Cardiac muscle cell (in vitro differentiated cells and primary cell): ENCODE results near the gene UAP1L1. TPM values are rescaled to one million over a fixed set of nuclear protein-coding genes. Genes with fewer than 3 reads are reported as not detected.
"Not testable (repeated sequence)": the region's sequence is repeated elsewhere in the genome, so short reads cannot be mapped to it uniquely, and the experiment has no call there.

Experiments
- DNase-seq, 2 donors: peaks; one replicate each; pipeline versions ENCODE4 v3.0.0 to v3.0.0-alpha.2; 2010 to 2017; ENCODE audit warnings: low read depth in 1 of 2, low spot score in 1 of 2
- H3K27ac ChIP-seq: fragments of 200-600 bp; sonication (generic); 2 replicates; pipeline ENCODE4 v1.5.1; 2016
- H3K27me3 ChIP-seq: fragments of 200-600 bp; sonication (generic); 2 replicates; pipeline ENCODE4 v1.6.0; 2016; ENCODE audit warnings: control low read depth
- H3K36me3 ChIP-seq: fragments of 200-600 bp; sonication (generic); 2 replicates; pipeline ENCODE4 v1.5.1; 2016; ENCODE audit warnings: control low read depth
- H3K4me1 ChIP-seq: fragments of 200-600 bp; sonication (generic); 2 replicates; pipeline ENCODE4 v1.8.1; 2017; ENCODE audit warnings: low read depth, mild to moderate bottlenecking, mixed run types
- H3K4me3 ChIP-seq: fragments of 200-600 bp; sonication (generic); 2 replicates; pipeline ENCODE4 v1.5.1; 2016; ENCODE audit warnings: mild to moderate bottlenecking
- H3K9me3 ChIP-seq: fragments of 200-600 bp; sonication (generic); 2 replicates; pipeline ENCODE4 v1.5.1; 2017; ENCODE audit warnings: low read depth, mild to moderate bottlenecking, control low read depth
- CTCF ChIP-seq: IDR thresholded peaks from 2 replicates; pipeline ENCODE4 v1.5.1; 2012; ENCODE audit warnings: low read depth, mild to moderate bottlenecking, low read length
- polyA plus RNA-seq: library from polyadenylated mRNA; unstranded; fragments of >200 nt; fragmentation: Nextera tagmentation; extraction: Ambion mirVana; gene quantifications from 2 replicates; pipeline ENCODE4 v1.2.1, GENCODE V29; 2016
- total RNA-seq: library from RNA; depleted of rRNA; stranded (reverse); fragments of >200 nt; gene quantifications from 2 replicates; pipeline ENCODE4 v1.2.3, GENCODE V29; 2016

The UAP1L1 gene
- total and polyA plus RNA-seq, 2 experiments from 2014 or later, result 9.9 to 13.3 TPM

DNA sequence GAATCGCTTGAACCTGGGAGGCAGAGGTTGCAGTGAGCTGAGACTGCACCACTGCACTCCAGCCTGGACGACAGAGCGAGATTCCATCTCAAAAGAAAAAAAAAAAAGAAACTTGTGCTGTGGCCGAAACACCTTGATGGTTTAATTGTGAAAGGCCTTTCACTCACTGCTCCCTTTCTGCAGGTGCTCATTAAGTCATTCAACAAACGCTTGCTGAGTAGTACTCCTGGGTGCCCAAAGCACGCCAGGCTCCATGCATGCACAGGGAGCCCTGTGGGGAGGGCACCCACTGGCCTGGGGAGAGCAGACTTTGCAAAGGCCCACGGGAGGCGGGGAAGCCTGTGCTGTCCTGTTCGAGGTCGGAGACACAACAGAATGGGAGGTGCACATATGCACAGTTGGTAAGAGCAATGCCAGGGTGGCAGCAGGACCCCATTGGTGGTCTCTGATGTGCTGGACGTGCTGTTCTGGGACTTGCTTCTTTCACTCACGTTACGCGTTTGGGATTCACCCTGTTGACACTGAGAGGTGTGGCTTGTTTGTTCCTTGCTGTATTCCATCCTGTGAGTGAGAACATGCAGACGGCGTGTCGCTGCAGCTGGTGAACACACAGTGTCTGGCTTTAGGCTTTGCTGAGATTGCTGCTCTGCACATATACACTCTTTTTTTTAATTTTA lies 20.4 kb upstream of the UAP1L1 start:
- Histone ChIP-seq H3K4me3 (no peak overlapping the region), H3K9me3 (no peaks in the 10 kb centered on the region), H3K36me3 (no peaks in the 10 kb centered on the region), H3K4me1 (no peaks in the 10 kb centered on the region), H3K27ac (no peak overlapping the region), H3K27me3 (peaks cover 57% of the 10 kb centered on the region)
- no peak for DNase-seq
- no peak for TF ChIP-seq CTCF

- DNase-seq, result no peak
- H3K9me3 ChIP-seq, result no peaks in the 10 kb centered on the region
- TF ChIP-seq CTCF, result no peak
- peaks cover 51% of the 10 kb centered on the region for H3K27me3 ChIP-seq
- H3K4me3 ChIP-seq, result no peak overlapping the region
- H3K4me1 ChIP-seq, result no peaks in the 10 kb centered on the region
- H3K36me3 ChIP-seq, result no peaks in the 10 kb centered on the region
- H3K27ac ChIP-seq, result no peak overlapping the region
Observed at GRCh38 chr9:137057545-137057944, 19.8 kb upstream of the UAP1L1 start.

- H3K36me3 ChIP-seq, result no peaks in the 10 kb centered on the region
- H3K27ac ChIP-seq, result no peak overlapping the region
- DNase-seq, result no peak
- no peaks in the 10 kb centered on the region for H3K9me3 ChIP-seq
- peaks cover 39% of the 10 kb centered on the region for H3K27me3 ChIP-seq
- no peak overlapping the region for H3K4me3 ChIP-seq
- TF ChIP-seq CTCF, result no peak
- H3K4me1 ChIP-seq, result no peaks in the 10 kb centered on the region
Observed at GRCh38 chr9:137058521-137059234, 18.6 kb upstream of the UAP1L1 start.

DNA sequence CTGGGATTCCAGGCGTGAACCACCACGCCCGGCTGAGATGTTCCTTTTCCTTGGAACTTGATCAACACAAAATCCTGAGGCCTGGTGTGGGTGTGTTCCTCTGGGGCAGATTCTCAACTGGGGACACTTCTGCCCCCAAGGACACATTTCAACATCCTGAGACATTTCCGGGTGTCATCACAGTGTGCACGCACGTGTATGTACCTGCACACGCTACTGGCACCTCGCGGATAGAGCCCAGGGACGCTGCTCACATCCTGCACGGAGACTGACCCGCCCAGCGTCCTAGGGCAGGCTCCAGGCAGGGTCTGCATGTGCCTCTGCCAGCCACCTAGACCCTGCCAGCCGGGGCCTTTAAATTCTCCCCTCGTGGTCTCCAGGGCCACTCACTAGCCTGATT lies 14.9 kb upstream of the UAP1L1 start:
- no peak overlapping the region for H3K4me3 ChIP-seq
- H3K4me1 ChIP-seq, result no peaks in the 10 kb centered on the region
- no peaks in the 10 kb centered on the region for H3K36me3 ChIP-seq
- peaks cover 7% of the 10 kb centered on the region for H3K27me3 ChIP-seq
- TF ChIP-seq CTCF, result no peak
- DNase-seq, result no peak
- H3K27ac ChIP-seq, result no peak overlapping the region
- no peaks in the 10 kb centered on the region for H3K9me3 ChIP-seq

DNA sequence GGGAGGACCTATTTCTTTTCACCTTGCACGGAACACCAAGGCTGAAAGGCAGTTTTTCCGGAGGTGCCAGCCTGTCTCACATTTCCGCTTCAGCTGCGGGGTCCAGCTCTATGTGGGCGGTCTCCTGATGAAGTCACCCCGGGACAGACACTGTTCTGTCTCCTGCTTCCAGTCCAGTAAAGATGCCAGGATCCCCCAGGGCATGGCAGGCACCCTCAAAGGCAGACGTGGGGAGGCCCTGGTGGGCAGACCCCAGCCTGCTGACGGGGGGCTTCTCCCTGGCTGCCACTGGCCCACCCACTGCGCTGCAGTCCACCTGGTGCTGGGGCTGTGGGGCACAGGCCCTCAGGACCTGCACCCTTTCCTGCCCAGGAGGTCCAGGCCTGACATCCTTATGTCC lies 14.5 kb upstream of the UAP1L1 start:
- not testable (repeated sequence) for H3K4me3 ChIP-seq, H3K36me3 ChIP-seq, H3K4me1 ChIP-seq, H3K27me3 ChIP-seq, DNase-seq, H3K9me3 ChIP-seq, H3K27ac ChIP-seq

DNA sequence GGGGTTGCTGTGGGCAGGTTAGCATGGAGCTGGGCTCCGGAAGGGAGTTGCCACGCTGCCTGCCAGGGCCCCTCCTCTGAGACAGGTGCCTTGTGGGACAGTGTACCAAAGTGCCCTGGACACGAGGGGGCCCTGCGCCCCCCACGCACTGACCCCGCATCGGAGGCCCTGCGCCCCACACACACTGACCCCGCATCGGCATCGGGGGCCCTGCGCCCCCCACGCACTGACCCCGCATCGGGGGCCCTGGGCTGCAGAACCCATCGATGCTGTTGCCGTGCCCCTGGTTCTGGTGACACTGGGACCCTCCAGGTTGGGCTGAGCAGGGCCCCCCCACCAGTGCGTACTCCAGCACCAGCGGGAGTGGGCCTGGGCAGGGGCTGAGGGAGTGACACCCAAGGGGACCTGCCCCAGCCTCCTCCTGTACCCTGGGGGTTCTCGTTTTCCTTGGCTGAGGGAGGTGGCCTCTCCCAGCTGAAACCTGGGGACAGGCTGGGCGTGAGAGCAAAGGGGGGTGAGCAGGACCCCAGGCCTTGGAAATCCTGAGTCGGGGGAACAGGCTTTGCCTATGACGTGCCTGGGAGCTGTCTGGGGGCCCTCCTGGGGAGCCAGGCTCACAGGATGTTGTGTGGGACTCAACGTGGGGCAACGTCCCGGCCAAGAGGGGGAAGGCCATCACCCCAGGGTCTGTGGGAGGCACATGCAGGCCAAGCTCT lies 13.8 kb upstream of the UAP1L1 start:
- H3K4me3 ChIP-seq, result no peak overlapping the region
- no peaks in the 10 kb centered on the region for H3K4me1 ChIP-seq
- no peak for DNase-seq
- H3K36me3 ChIP-seq, result no peaks in the 10 kb centered on the region
- H3K27ac ChIP-seq, result no peak overlapping the region
- peaks cover 4% of the 10 kb centered on the region for H3K27me3 ChIP-seq
- H3K9me3 ChIP-seq, result no peaks in the 10 kb centered on the region
- TF ChIP-seq CTCF, result no peak
